HEK293T (cell line): ENCODE data around the gene KIF5B.
"Not testable (repeated sequence)": the region's sequence is repeated elsewhere in the genome, so short reads cannot be mapped to it uniquely, and the experiment has no call there.

Experiments
- CTCF ChIA-PET: fragments of 350-600 bp; formaldehyde crosslinking; extraction: SDS; loops from one replicate; lab custom pipeline; 2021; ENCODE audit warnings: antibody characterized with exemption, inconsistent platforms; lab: Yijun Ruan, JAX
- POLR2A ChIA-PET: fragments of 350-600 bp; formaldehyde crosslinking; extraction: SDS; loops from one replicate; lab custom pipeline; 2020; ENCODE audit warnings: antibody characterized with exemption, inconsistent platforms; lab: Yijun Ruan, JAX
- DNase-seq: peaks from one replicate; pipeline ENCODE4 v3.0.0; 2012; ENCODE audit warnings: mixed read lengths; ENCODE audit errors: extremely low spot score
- ARNT ChIP-seq: fragments of 450-650 bp; IDR thresholded peaks from 2 replicates; pipeline ENCODE4 v1.6.1; 2017; ENCODE audit warnings: mild to moderate bottlenecking
- BHLHE40 ChIP-seq: fragments of 450-650 bp; IDR thresholded peaks from 2 replicates; pipeline ENCODE4 v1.6.1; 2016; ENCODE audit warnings: mild to moderate bottlenecking, moderate library complexity, borderline replicate concordance
- CTBP1 ChIP-seq: fragments of 450-650 bp; IDR thresholded peaks from 2 replicates; pipeline ENCODE4 v1.6.1; 2016; ENCODE audit warnings: borderline replicate concordance
- ELF4 ChIP-seq: fragments of 450-650 bp; IDR thresholded peaks from 2 replicates; pipeline ENCODE4 v1.6.1; 2017; ENCODE audit warnings: antibody characterized with exemption
- FOXA1 ChIP-seq: fragments of 450-650 bp; IDR thresholded peaks from 2 replicates; pipeline ENCODE4 v1.6.1; 2016; ENCODE audit warnings: mild to moderate bottlenecking
- FOXK2 ChIP-seq: fragments of 450-650 bp; IDR thresholded peaks from 2 replicates; pipeline ENCODE4 v1.6.1; 2016; ENCODE audit warnings: mild to moderate bottlenecking
- FOXM1 ChIP-seq: fragments of 450-650 bp; IDR thresholded peaks from 2 replicates; pipeline ENCODE4 v1.6.1; 2017; ENCODE audit warnings: mild to moderate bottlenecking, borderline replicate concordance
- HDGF ChIP-seq: fragments of 450-650 bp; IDR thresholded peaks from 2 replicates; pipeline ENCODE4 v1.6.1; 2017; ENCODE audit warnings: antibody characterized with exemption, borderline replicate concordance
- L3MBTL2 ChIP-seq: fragments of 450-650 bp; conservative IDR thresholded peaks from 2 replicates; pipeline ENCODE4 v1.6.1; 2016; ENCODE audit warnings: mild to moderate bottlenecking
- LEF1 ChIP-seq: fragments of 450-650 bp; IDR thresholded peaks from 2 replicates; pipeline ENCODE4 v1.6.1; 2017; ENCODE audit warnings: mild to moderate bottlenecking, borderline replicate concordance
- NFRKB ChIP-seq: fragments of 450-650 bp; IDR thresholded peaks from 2 replicates; pipeline ENCODE4 v1.6.1; 2016; ENCODE audit warnings: mild to moderate bottlenecking, moderate library complexity
- PKNOX1 ChIP-seq: fragments of 450-650 bp; IDR thresholded peaks from 2 replicates; pipeline ENCODE4 v1.6.1; 2016
- SP1 ChIP-seq: fragments of 450-650 bp; IDR thresholded peaks from 2 replicates; pipeline ENCODE4 v1.6.1; 2017
- SUZ12 ChIP-seq: fragments of 450-650 bp; IDR thresholded peaks from 2 replicates; pipeline ENCODE4 v1.6.1; 2016; ENCODE audit warnings: mild to moderate bottlenecking
- TARDBP ChIP-seq: fragments of 450-650 bp; IDR thresholded peaks from 2 replicates; pipeline ENCODE4 v1.6.1; 2016
- ZNF384 ChIP-seq: fragments of 450-650 bp; IDR thresholded peaks from 2 replicates; pipeline ENCODE4 v1.6.1; 2016

KIF5B gene

DNA sequence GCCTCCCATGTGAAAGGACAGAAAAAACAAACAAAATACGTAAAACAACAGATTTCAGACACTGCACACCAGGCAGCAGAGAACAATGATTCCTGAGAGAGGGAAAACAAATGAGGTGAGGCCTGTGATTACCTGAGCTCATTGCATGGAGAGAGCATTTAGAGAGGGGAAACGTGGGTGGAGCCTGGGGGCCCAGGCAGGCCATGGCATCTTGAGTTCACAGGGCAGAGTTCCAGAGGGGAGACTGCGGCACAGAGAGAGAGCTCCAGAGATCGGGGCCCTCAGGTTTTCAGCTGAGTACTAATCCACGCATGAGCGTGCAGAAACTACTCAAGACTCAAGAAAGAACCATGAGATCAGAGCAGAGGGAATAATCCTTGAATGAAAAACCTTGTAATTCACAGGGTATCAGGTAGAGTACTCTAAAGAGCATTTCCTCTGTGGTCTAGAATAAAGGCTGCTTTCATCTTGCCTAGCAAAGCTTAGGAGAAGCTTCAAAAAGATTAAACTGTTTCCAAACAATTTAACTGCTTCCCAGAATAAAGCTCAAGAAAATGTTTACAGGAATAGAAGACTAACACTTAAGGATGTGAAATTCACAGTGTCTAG lies 81.0 kb downstream of the KIF5B start:
- ChIA-PET CTCF (no interaction called here), POLR2A (no interaction called here)
- TF ChIP-seq FOXK2 (no peak), SP1 (no peak), ELF4 (no peak), CTBP1 (no peak), BHLHE40 (no peak), TARDBP (no peak), NFRKB (no peak), FOXA1 (no peak)
- no peak for DNase-seq

DNA sequence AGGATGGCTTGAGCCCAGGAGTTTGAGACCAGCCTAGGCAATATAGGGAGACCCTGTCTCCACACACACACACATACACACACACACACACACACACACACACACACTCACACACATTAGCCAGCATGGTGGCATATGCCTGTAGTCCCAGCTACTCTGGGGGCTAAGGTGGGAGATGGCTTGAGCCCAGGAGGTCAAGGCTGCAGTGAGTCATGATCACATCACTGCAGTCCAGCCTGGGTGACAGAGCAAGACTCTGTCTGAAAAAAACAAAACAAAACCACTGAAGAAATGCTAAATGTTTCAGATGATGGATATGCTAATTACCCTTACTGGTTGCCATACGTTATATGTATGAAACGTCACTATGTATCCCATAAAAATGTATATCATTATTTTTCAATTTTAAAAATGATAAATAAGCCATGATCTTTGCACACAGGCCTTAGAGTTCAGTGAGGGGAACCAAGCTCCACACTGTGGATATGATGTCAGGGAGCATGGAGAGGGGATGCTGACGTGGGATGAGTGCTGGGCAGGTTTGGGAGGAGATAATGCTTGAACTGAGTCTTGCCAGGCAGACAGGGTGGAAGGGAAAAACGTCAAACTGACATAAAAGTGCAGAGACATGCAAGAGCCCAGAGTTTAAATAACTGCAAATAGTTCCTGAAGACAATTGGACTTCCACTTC lies 81.6 kb downstream of the KIF5B start:
- no peak for DNase-seq
- POLR2A ChIA-PET, result no interaction called here
- CTCF ChIA-PET, result interaction anchor here (1.2 kb wide), 1 partner anchor 1335 kb away, joined by 4 read pairs; no protein-coding TSS in a partner anchor
- TF ChIP-seq NFRKB (no peak), LEF1 (no peak), ZNF384 (no peak), HDGF (no peak), FOXM1 (no peak), CTBP1 (no peak), L3MBTL2 (no peak), BHLHE40 (no peak), SUZ12 (no peak), PKNOX1 (no peak), ARNT (no peak), ELF4 (no peak), FOXK2 (no peak), TARDBP (no peak), FOXA1 (no peak), SP1 (no peak)

DNA sequence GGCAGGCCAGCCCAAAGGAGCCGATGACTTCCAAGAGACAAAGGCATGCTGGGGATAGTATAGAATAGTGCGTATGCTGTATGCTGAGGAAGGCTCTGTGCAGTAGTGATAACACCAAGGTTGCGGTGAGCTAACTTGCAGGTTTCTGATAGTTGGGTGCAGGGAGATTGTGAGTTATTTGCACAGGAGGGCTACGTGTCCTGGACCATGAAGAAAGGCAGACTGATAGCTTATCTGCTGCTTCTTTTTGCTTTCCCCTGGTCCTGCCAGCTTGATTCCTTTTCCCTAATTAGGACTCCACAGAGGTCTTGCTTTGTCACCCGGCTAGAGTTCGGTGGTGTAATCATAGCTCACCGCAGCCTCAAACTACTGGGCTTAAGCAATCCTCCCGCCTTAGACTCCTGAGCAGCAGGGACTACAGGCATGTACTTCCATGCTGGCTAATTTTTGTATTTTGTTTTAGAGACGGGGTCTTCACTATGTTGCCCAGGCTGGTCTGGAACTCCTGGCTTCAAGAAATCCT lies 83.6 kb downstream of the KIF5B start:
- DNase-seq, result no peak
- TF ChIP-seq TARDBP (no peak), NFRKB (no peak), FOXA1 (no peak), LEF1 (no peak), ELF4 (no peak)
- CTCF ChIA-PET, result no interaction called here
- POLR2A ChIA-PET, result no interaction called here

GRCh38 chr10:31969847-31970246 lies 86.4 kb downstream of the KIF5B start:
- DNase-seq, CTCF ChIA-PET, POLR2A ChIA-PET: not testable (repeated sequence)

GRCh38 chr10:31963589-31963980 lies 92.6 kb downstream of the KIF5B start:
- ChIA-PET POLR2A (no interaction called here), CTCF (no interaction called here)
- no peak for TF ChIP-seq FOXM1
- TF ChIP-seq HDGF, result no peak
- no peak for TF ChIP-seq ZNF384
- no peak for TF ChIP-seq ELF4
- no peak for TF ChIP-seq L3MBTL2
- TF ChIP-seq CTBP1, result no peak
- TF ChIP-seq BHLHE40, result no peak
- no peak for TF ChIP-seq ARNT
- no peak for TF ChIP-seq NFRKB
- no peak for TF ChIP-seq FOXK2
- TF ChIP-seq LEF1, result no peak
- no peak for DNase-seq

DNA sequence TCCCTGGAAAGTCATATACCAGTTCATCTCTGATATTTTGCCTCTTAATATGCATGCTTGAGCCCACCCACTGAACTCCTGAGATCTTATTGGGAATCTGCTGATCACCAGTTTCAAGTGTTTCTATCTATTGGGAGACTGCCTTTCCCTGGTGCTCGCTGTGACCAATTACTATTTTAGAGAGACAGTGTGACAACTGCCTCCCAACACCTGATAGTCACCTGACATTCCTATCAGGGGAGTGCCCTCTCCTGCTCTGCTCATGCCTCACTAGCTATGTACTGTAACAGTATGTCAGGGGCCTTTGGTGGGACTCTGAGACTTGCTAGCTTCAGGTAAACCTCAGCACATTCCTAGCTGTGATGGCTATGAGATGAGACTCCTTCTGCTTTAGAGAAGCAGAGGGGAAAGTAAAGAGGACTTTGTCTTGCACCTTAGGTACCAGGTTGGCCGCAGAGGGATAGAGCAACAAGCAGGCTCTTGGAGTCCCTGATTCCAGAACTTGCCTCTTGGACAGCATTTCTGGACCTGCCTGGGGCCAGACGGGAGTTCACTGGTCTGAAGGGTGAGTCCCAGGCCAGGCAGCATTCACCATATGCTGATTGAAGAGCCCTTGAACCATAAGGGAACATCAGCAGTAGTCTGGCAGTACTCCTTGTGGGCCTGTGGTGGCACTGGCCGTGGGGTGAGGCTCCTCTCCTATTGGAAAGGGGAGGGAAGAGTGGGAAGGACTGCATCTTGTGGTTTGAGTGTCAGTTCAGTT lies 93.2 kb downstream of the KIF5B start:
- TF ChIP-seq ARNT, result no peak
- TF ChIP-seq FOXA1, result no peak
- TF ChIP-seq HDGF, result no peak
- TF ChIP-seq SUZ12, result no peak
- TF ChIP-seq ELF4, result no peak
- no peak for TF ChIP-seq L3MBTL2
- TF ChIP-seq PKNOX1, result no peak
- no peak for TF ChIP-seq NFRKB
- no peak for TF ChIP-seq BHLHE40
- TF ChIP-seq CTBP1, result no peak
- no peak for TF ChIP-seq FOXK2
- no peak for TF ChIP-seq ZNF384
- ChIA-PET POLR2A (no interaction called here), CTCF (no interaction called here)
- no peak for DNase-seq
